ENCODE data around the gene OFD1.
A peak's percentile ranks its signal among the peaks of the same experiment; 100 is the strongest.

OFD1 gene

GRCh38 chrX:13734278-13735172 is at the start of gene OFD1, which contains the start of gene TRAPPC2:
OFD1 (plus strand) TSS chrX:13734748; CDS start chrX:13735072, 324 bp downstream.
TRAPPC2 (minus strand) TSS chrX:13734620; CDS start chrX:13719963, 14,657 bp downstream.
- peak within 1 kb of the TSS; percentile 93 for H3K27ac ChIP-seq
- no peak for TF ChIP-seq CTCF (IDR thresholded peaks at IDR 0.05)
- TF ChIP-seq ZFX (IDR thresholded peaks at IDR 0.05; ENCODE audit: borderline replicate concordance) = no peak

- no peak for TF ChIP-seq CTCF (IDR thresholded peaks at IDR 0.05)
- no peak for TF ChIP-seq ZFX (IDR thresholded peaks at IDR 0.05; ENCODE audit: borderline replicate concordance)
- H3K27ac ChIP-seq = no peak overlapping the region
These were observed 49.3 kb upstream of the OFD1 start for GRCh38 chrX:13685126-13685763.

GRCh38 chrX:13687203-13687602 is 47.3 kb upstream of the OFD1 start:
- TF ChIP-seq CTCF (IDR thresholded peaks at IDR 0.05) (no peak), ZFX (IDR thresholded peaks at IDR 0.05; ENCODE audit: borderline replicate concordance) (no peak)
- no peak overlapping the region for H3K27ac ChIP-seq

- H3K27ac ChIP-seq = peak overlapping the region; percentile 57; the same call in 1 of the 2 replicates
- TF ChIP-seq ZFX (IDR thresholded peaks at IDR 0.05; ENCODE audit: borderline replicate concordance) (no peak), CTCF (IDR thresholded peaks at IDR 0.05) (no peak)
These were observed 46.1 kb upstream of the OFD1 start for GRCh38 chrX:13688384-13688957.

GRCh38 chrX:13688958-13689740 is 45.4 kb upstream of the OFD1 start, which contains the start of gene RAB9A:
RAB9A (plus strand) TSS chrX:13689128; CDS start chrX:13708747, 19,619 bp downstream.
- TF ChIP-seq ZFX (IDR thresholded peaks at IDR 0.05; ENCODE audit: borderline replicate concordance) = no peak
- TF ChIP-seq CTCF (IDR thresholded peaks at IDR 0.05) = no peak
- peak within 1 kb of the TSS; percentile 57 for H3K27ac ChIP-seq

GRCh38 chrX:13689741-13690211 is 44.8 kb upstream of the OFD1 start:
- peak overlapping the region; percentile 57 for H3K27ac ChIP-seq
- TF ChIP-seq CTCF (IDR thresholded peaks at IDR 0.05) (no peak), ZFX (IDR thresholded peaks at IDR 0.05; ENCODE audit: borderline replicate concordance) (no peak)
